Thyroid gland (tissue), 4 donors: ENCODE results near the gene STK17B.

Experiments used
- POLR2A ChIP-seq, 2 donors: fragments of 450-650 bp; IDR thresholded peaks; one replicate each; pipeline ENCODE4 v1.6.1; 2017; ENCODE audit warnings: antibody characterized with exemption in 2 of 2, mild to moderate bottlenecking in 2 of 2, moderate library complexity in 1 of 2
- TF ChIP-seq, protein P1 (sequence below), 6 experiments: fragments of 200-600 bp in 3 of 6; fragments of 450-650 bp in 3 of 6; sonication (generic) in 3 of 6; IDR thresholded peaks; one replicate each; pipeline ENCODE4 v1.5.1; 2016 to 2019; ENCODE audit warnings: antibody characterized with exemption in 6 of 6, mild to moderate bottlenecking in 2 of 6, inconsistent platforms in 1 of 6, moderate library complexity in 1 of 6

DNA sequence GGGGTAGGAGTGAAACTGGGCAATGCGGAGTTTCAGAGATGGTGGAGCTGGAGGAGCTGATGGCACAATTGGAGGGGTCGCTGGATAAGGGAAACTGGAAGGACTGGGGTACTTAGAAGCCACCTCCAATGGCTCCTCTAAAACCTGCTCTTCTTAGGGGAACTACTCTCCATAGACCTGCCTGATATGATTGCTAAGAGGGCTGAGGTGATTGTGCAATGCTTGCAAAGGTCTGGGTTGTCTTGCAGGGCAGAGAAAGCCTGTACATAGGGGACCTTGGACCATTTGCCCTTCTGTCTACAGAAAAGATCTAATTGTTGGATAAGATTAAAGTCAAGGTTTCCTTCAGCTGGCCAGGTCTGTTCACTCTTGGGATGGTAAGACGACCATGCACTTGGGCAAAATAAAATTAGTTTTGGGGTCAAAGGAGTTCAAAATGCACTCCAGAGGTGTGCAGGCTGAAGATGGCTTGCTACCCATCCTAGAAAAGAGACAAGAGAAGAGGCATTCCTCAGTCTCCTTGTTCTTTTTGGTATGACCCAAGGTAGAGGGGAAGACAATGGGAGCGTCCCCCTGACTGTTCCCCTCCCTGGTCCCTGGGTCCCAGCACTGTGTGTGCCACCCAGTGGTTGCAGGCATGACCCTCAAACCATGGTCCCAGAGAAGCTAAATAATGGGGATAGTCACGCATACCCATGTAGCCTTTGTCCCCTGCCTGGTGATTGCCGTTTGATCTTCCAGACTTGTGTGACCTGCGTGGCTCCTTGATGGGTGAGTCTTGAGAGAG lies 41.1 kb downstream of the STK17B start:
- no peak for TF ChIP-seq POLR2A (IDR thresholded peaks at IDR 0.05)
- TF ChIP-seq, protein P1, sequence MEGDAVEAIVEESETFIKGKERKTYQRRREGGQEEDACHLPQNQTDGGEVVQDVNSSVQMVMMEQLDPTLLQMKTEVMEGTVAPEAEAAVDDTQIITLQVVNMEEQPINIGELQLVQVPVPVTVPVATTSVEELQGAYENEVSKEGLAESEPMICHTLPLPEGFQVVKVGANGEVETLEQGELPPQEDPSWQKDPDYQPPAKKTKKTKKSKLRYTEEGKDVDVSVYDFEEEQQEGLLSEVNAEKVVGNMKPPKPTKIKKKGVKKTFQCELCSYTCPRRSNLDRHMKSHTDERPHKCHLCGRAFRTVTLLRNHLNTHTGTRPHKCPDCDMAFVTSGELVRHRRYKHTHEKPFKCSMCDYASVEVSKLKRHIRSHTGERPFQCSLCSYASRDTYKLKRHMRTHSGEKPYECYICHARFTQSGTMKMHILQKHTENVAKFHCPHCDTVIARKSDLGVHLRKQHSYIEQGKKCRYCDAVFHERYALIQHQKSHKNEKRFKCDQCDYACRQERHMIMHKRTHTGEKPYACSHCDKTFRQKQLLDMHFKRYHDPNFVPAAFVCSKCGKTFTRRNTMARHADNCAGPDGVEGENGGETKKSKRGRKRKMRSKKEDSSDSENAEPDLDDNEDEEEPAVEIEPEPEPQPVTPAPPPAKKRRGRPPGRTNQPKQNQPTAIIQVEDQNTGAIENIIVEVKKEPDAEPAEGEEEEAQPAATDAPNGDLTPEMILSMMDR (IDR thresholded peaks at IDR 0.05) = no peak
